ENCODE data around the gene MED28.

Gene MED28

DNA sequence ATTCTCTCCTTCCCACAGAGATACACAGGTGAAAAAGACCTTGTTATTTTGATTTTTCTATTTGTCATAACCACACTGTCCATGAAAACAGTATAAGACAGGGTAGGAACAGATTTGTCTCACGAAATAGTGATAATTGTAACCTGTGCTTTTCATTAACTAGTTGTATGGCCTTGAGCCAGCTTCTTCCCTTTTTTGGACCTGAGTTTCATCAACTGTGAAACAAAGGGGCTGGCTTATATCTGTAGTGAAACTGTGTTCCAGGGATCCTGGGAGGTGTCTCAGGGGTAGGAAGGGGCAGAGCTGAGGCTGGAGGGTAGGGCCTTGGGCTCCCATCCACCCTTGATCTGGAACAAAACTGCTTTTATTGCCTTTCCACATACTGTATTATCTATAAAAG, 50.9 kb downstream of the MED28 start:
- no peak for DNase-seq

- DNase-seq = no peak
Measured at GRCh38 chr4:17665852-17666251, 51.4 kb downstream of the MED28 start.

GRCh38 chr4:17667253-17667652, 52.8 kb downstream of the MED28 start:
- DNase-seq = no peak

- DNase-seq = no peak
Measured at GRCh38 chr4:17667653-17668201, 53.3 kb downstream of the MED28 start.

- DNase-seq = no peak
Measured at GRCh38 chr4:17670423-17670822, 56.0 kb downstream of the MED28 start.

GRCh38 chr4:17680559-17681280, 66.3 kb downstream of the MED28 start:
- no peak for DNase-seq

DNA sequence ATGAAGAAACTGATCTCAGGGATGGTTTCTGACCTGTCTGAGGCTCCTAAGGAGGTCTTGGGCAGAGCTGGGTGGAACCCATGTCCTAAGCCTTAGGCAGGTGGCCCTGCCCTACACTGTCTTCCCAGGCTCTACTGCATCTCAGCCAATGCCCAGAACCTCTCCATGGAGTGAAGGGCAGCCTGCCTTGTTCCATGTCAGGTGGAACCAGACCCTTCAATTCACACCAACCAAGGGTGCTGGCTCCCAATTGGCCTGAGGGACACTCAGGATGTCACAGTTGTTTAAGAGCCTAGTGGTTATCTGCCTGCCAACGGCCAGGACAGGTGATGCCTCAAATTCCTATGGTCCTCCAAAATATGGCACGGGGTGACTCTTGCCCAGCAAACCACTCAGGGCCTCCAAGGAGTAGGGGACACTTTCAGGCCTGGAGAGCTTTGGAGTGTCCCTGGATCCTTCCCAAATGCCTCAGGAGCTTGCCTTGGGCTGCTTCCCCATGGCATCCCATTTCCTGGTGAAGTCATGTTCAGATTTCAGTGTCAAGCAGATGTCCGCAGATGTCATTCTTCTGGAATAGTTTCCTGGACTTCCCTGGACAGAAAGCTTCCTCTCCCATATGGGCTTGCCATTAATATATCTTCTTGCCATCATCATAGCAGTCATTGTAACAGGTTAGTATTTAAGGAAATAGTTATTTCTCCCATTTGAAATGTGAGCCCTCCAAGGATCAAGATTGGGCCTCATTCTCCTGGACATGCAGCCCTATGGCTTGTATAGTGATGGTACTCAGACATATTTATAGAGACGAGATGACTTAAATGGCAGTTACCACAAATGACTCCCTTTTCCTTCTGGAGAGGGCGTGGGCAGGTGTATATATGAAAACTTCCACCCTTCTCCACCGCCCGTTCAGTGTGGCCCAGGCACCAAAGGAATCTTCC, 67.1 kb downstream of the MED28 start:
- DNase-seq = no peak

- no peak for DNase-seq
Measured at GRCh38 chr4:17682222-17682566, 67.8 kb downstream of the MED28 start.
